BLaER1 treated with 17β-estradiol and CSF1 and Interleukin-3, amounts not matched to agents 10 nM and 100 nM (cell line): Measurements from ENCODE around the gene MSI2.

Source experiments
- H3K27ac ChIP-seq, 11 experiments: shearing (Covaris generic); formaldehyde crosslinking; 2 replicates each; pipeline ENCODE4 v1.8.1; 2022
- H3K27me3 ChIP-seq, 11 experiments: shearing (Covaris generic); formaldehyde crosslinking; 2 replicates each; pipeline ENCODE4 v1.8.1; 2022
- H3K36me3 ChIP-seq, 11 experiments: shearing (Covaris generic); formaldehyde crosslinking; 2 replicates each; pipeline ENCODE4 v1.8.1; 2022
- H3K4me1 ChIP-seq, 10 experiments: shearing (Covaris generic); formaldehyde crosslinking; 2 replicates each; pipeline ENCODE4 v1.8.1; 2022
- H3K4me2 ChIP-seq, 11 experiments: shearing (Covaris generic); formaldehyde crosslinking; 2 replicates each; pipeline ENCODE4 v1.8.1; 2022
- H3K4me3 ChIP-seq, 10 experiments: shearing (Covaris generic); formaldehyde crosslinking; 2 replicates each; pipeline ENCODE4 v1.8.1; 2022
- H3K9ac ChIP-seq, 11 experiments: shearing (Covaris generic); formaldehyde crosslinking; 2 replicates each; pipeline ENCODE4 v1.8.1; 2022
- H3K9me3 ChIP-seq, 11 experiments: shearing (Covaris generic); formaldehyde crosslinking; replicated peaks in 1 of 11; 2 replicates each; pipeline ENCODE4 v1.8.1; 2022
- H4K20me1 ChIP-seq, 11 experiments: shearing (Covaris generic); formaldehyde crosslinking; 2 replicates each; pipeline ENCODE4 v1.8.1; 2022
- Cebpa-rat ChIP-seq, 11 experiments: shearing (Covaris generic); IDR thresholded peaks; 2 replicates each; pipeline ENCODE4 v1.8.1; 2022

Gene MSI2

DNA sequence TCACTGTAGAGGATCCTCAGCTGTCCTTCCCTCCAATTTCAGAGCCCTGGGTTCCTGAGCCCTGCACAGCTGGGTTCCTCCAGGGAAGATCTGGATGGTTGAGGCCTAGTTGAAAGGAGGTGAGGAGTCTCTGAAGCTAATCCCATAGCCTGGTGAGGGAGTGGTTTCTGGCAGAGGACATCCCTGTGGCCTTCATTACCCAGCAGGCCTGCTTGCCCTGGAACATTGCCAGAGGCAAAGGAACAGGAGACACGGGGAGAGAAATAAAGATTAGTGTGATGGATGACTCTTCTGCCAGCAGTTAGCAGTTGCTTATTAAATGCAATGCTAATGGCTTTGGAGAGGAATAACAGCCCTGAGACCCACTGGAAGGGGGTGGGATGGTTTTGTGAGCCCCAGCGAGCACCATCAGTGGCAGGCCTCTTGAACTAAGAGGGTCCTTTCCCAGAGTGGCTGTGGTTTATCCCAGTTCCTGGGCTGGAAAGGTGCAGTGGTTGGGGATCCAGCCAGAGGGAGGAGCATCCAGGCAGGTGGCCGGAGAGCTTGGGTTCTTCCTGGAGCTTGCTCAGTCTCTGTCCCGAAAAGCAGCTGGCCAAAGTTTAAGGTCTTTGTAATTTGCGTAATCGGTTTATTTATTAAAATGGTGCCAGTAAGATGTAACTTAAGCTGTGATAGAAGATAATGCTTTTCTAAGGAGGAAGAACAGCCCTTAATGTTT lies 279.1 kb downstream of the MSI2 start:
- H3K36me3 ChIP-seq: peaks cover 0 to 60% (median 9%) of the 10 kb centered on the region in 11 experiments; a peak in 12 of 22 replicates
- H3K4me1 ChIP-seq: peaks cover 44 to 100% (median 93%) of the 10 kb centered on the region in 10 experiments
- H3K27me3 ChIP-seq: no peaks in the 10 kb centered on the region
- peak overlapping the region in 8 of 11 experiments; percentile 3 to 97 (median 91); a peak in 15 of 22 replicates for H3K4me2 ChIP-seq
- no peak for TF ChIP-seq Cebpa-rat (IDR thresholded peaks at IDR 0.05)
- 0 out of 22 replicates have a peak, but pooled peaks cover 0 to 2% (median 0%) of the 10 kb centered on the region in 11 experiments for H3K9me3 ChIP-seq
- no peaks in the 10 kb centered on the region; a peak in 2 of 22 replicates for H4K20me1 ChIP-seq
- peak overlapping the region in 1 of 11 experiments; percentile 11; a peak in 2 of 22 replicates for H3K9ac ChIP-seq
- H3K27ac ChIP-seq: peak overlapping the region in 6 of 11 experiments; percentile 11 to 71 (median 50); a peak in 8 of 22 replicates
- no peak overlapping the region for H3K4me3 ChIP-seq

DNA sequence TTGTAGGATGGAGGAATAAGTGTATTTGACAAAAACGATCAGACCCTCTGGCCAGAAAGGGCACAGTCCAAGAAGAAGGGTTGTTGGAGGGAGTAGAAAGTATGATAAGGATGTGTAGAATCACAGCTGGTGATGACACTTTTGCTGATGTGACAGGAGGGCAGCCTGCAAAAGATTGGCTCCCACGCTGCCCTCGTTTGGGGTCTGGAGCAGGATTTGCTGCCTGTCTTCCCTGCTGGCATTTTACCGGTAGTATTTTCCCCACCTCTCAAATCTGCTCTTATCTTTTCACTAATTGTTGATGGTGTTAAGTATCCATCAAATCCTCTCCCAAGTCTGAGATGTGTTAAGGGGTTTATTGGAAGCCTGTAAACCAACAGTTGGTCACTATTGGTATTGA lies 280.0 kb downstream of the MSI2 start:
- peak overlapping the region in 4 of 11 experiments; percentile 65 to 71 (median 68); a peak in 6 of 22 replicates for H3K27ac ChIP-seq
- H3K9ac ChIP-seq: no peak overlapping the region
- H3K4me2 ChIP-seq: peak overlapping the region in 9 of 11 experiments; percentile 76 to 97 (median 92); a peak in 16 of 22 replicates
- no peaks in the 10 kb centered on the region for H3K27me3 ChIP-seq
- H3K36me3 ChIP-seq: peaks cover 0 to 60% (median 9%) of the 10 kb centered on the region in 11 experiments; a peak in 12 of 22 replicates
- no peak for TF ChIP-seq Cebpa-rat (IDR thresholded peaks at IDR 0.05)
- 0 out of 22 replicates have a peak, but pooled peaks cover 0 to 6% (median 0%) of the 10 kb centered on the region in 11 experiments for H3K9me3 ChIP-seq
- no peaks in the 10 kb centered on the region; a peak in 2 of 22 replicates for H4K20me1 ChIP-seq
- H3K4me3 ChIP-seq: no peak overlapping the region; a peak in 2 of 20 replicates
- H3K4me1 ChIP-seq: peaks cover 39 to 100% (median 93%) of the 10 kb centered on the region in 10 experiments

DNA sequence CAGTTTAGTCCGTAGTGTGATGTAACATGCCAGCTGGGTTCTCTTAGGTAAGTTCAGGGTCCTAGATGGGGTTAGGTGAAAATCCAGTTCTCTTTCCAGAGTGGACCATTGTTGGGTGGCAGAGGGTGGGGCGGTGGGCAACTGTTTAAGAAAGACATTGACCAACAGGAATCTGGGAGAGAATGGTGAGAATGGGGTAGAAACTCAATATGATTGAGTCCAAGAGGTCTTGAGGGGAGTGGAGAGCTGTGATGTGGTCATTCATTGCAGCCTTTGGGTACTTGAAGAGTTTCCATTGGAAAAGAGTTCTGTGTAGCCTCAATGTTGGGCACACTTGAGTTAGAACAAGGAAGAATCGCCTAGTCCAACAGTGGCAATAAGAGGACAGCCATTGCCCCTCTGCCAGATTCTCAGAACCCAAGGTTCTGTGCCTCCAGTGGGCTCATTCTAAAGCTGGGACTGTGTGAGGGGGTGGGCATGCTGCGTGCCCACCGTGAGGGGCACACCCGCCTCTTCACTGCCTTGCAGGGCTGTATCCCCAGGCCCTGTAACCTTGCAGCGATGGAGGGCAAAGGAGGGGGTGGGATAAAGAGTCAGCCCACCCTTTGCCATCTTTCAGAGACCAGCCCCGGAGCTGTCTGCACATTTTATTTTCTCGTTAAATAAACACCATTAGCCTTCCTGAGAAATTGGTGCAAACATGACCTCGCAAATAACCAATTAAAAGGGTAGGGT lies 280.6 kb downstream of the MSI2 start:
- H3K9me3 ChIP-seq: 0 out of 22 replicates have a peak, but pooled peaks cover 0 to 6% (median 0%) of the 10 kb centered on the region in 11 experiments
- TF ChIP-seq Cebpa-rat (IDR thresholded peaks at IDR 0.05): no peak
- no peaks in the 10 kb centered on the region for H3K27me3 ChIP-seq
- H3K27ac ChIP-seq: peak overlapping the region in 9 of 11 experiments; percentile 60 to 71 (median 66); a peak in 18 of 22 replicates
- H3K36me3 ChIP-seq: peaks cover 0 to 60% (median 9%) of the 10 kb centered on the region in 11 experiments; a peak in 11 of 22 replicates
- H3K4me3 ChIP-seq: peak overlapping the region; percentile 19 to 62 (median 42); a peak in 14 of 20 replicates
- peak overlapping the region; percentile 76 to 97 (median 90) for H3K4me2 ChIP-seq
- H4K20me1 ChIP-seq: no peaks in the 10 kb centered on the region; a peak in 2 of 22 replicates
- H3K4me1 ChIP-seq: peaks cover 32 to 100% (median 93%) of the 10 kb centered on the region in 10 experiments
- H3K9ac ChIP-seq: peak overlapping the region in 9 of 11 experiments; percentile 44 to 73 (median 62); a peak in 17 of 22 replicates

DNA sequence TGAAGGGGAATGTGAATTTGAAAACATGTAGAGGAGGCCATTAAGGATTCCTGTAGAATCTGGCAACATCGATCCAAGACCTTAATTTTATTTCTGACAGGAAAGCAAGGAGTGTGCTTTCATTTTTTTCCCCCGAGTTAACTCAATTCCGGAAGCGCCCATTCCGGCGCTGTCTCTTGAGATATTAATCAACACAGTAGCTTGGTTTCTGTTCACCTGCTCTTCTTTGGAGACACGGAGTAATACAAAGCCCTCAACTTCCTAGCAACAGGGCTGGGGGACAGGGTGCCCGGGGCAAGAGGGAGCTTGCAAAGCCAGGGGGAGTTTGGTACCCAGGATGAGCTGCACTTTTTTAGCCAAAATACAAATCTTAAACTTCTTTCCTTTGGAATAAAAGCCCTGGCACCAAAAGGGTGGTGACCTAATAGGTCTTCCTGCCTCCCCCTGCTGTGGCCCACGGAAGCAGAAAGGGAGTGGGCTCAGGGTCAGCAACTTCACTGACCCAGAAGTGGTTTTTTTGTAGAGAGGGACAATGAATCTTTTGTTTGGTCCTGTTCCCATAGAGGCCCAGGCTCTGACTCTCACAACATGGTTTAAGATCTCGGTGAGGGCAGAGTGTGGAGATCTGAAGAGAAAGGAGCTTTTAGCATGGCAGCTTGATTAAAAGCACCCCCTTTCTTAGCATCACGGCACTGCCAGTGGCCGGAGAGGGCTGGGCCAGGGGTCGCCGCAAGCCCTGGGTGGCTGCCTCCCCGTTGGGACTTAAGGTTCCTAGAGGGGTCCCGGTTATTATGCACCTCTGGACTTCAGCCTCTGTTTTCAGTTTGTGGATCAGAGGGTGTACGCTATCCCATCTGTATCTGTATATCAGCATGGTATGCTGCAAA lies 281.4 kb downstream of the MSI2 start:
- peak overlapping the region; percentile 19 to 62 (median 42); a peak in 17 of 20 replicates for H3K4me3 ChIP-seq
- peaks cover 0 to 57% (median 7%) of the 10 kb centered on the region in 11 experiments; a peak in 11 of 22 replicates for H3K36me3 ChIP-seq
- H3K27me3 ChIP-seq: no peaks in the 10 kb centered on the region
- H3K4me2 ChIP-seq: peak overlapping the region; percentile 76 to 97 (median 90)
- H3K9me3 ChIP-seq: 0 out of 22 replicates have a peak, but pooled peaks cover 0 to 6% (median 0%) of the 10 kb centered on the region in 11 experiments
- H4K20me1 ChIP-seq: no peaks in the 10 kb centered on the region; a peak in 2 of 22 replicates
- peaks cover 24 to 100% (median 93%) of the 10 kb centered on the region in 10 experiments for H3K4me1 ChIP-seq
- peak overlapping the region in 10 of 11 experiments; percentile 31 to 73 (median 62); a peak in 18 of 22 replicates for H3K9ac ChIP-seq
- peak overlapping the region in 9 of 11 experiments; percentile 60 to 71 (median 66); a peak in 19 of 22 replicates for H3K27ac ChIP-seq
- no peak for TF ChIP-seq Cebpa-rat (IDR thresholded peaks at IDR 0.05)

DNA sequence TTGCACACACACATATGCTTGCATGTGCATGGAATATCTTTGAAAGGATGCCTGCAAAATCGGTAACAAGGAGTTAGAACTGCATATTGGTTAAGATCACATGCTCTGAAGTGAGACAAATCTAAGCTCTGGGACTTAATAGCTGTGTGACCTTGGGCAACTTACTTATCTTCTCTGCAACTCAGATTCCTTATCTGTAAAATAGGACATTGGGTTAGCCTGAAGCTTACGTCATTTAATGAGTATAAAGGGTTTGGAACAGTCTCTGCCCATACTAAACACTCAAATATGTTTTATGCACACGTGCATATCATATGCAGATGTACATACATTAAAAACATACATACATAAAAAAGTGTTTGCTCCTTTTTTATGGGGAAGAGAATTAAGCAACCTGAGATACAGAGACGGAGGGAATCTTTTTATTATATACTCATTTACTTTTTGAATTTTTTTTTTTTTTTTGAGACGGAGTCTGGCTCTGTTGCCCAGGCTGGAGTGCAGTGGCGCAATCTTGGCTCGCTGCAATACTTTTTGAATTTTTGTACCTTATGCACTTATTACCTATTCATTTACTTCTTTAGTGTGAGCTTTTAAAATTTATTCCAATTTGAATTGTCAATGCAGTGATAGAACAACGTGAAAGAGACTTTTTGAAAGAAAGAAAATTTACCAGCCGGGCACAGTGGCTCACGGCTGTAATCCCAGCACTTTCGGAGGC lies 282.6 kb downstream of the MSI2 start:
- peaks cover 0 to 46% (median 0%) of the 10 kb centered on the region in 11 experiments; a peak in 8 of 22 replicates for H3K36me3 ChIP-seq
- H3K4me1 ChIP-seq: peaks cover 19 to 100% (median 93%) of the 10 kb centered on the region in 10 experiments
- 0 out of 22 replicates have a peak, but pooled peaks cover 0 to 6% (median 0%) of the 10 kb centered on the region in 11 experiments for H3K9me3 ChIP-seq
- H3K4me3 ChIP-seq: peak overlapping the region in 2 of 10 experiments; percentile 43 to 62; a peak in 2 of 20 replicates
- H3K9ac ChIP-seq: peak overlapping the region in 4 of 11 experiments; percentile 62 to 73 (median 68); a peak in 8 of 22 replicates
- H3K27me3 ChIP-seq: no peaks in the 10 kb centered on the region
- TF ChIP-seq Cebpa-rat (IDR thresholded peaks at IDR 0.05): no peak
- no peaks in the 10 kb centered on the region; a peak in 3 of 22 replicates for H4K20me1 ChIP-seq
- H3K27ac ChIP-seq: peak overlapping the region in 7 of 11 experiments; percentile 60 to 71 (median 66); a peak in 8 of 22 replicates
- H3K4me2 ChIP-seq: peak overlapping the region; percentile 76 to 97 (median 90)

DNA sequence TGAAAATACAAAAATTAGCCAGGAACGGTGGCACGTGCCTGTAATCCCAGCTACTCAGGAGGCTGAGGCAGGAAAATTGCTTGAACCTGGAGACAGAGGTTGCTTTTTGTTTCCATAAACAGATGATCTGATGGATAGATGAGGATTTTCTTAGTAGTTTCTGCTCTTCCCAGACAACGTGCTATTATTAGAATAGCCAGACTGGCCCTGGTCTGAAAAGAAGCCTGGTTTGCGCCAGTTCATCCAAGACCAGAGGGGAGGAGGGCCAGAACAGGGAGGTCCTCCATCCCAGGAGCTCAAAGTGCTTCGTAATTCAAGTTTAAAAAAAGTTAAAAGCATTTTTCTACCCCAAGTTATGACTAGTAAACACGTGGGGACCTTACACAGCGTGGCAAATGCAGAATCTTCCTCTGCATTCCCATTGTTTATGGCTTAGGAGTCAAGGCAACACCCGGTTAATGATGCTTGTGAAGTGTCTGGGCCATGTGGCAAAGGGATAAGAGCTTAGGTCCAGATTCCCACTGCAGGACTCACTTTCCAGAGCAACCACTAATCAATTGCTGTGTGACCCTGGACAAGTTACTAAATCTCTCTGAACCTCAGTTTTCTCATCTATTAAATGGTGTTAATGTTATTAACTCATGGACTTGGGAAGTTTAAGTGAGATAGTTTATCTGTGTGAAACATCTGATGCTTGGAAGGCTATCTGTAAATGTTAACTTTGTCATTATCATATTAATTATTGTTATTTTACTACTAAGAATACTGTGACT lies 283.4 kb downstream of the MSI2 start:
- 0 out of 22 replicates have a peak, but pooled peaks cover 0 to 6% (median 0%) of the 10 kb centered on the region in 11 experiments for H3K9me3 ChIP-seq
- TF ChIP-seq Cebpa-rat (IDR thresholded peaks at IDR 0.05): no peak
- no peaks in the 10 kb centered on the region for H3K27me3 ChIP-seq
- H3K36me3 ChIP-seq: peaks cover 0 to 38% (median 0%) of the 10 kb centered on the region in 11 experiments; a peak in 6 of 22 replicates
- H3K9ac ChIP-seq: no peak overlapping the region; a peak in 1 of 22 replicates
- H3K4me3 ChIP-seq: no peak overlapping the region
- peak overlapping the region in 6 of 11 experiments; percentile 27 to 97 (median 93); a peak in 10 of 22 replicates for H3K4me2 ChIP-seq
- H3K27ac ChIP-seq: peak overlapping the region in 3 of 11 experiments; percentile 13 to 32 (median 24); a peak in 2 of 22 replicates
- H4K20me1 ChIP-seq: no peaks in the 10 kb centered on the region; a peak in 3 of 22 replicates
- H3K4me1 ChIP-seq: peaks cover 19 to 100% (median 97%) of the 10 kb centered on the region in 10 experiments
